ENCODE measurements around the gene SPAG8. TPM values are rescaled to one million over a fixed set of nuclear protein-coding genes. Genes with fewer than 3 reads are reported as not detected.

SPAG8 gene
- total and polyA plus RNA-seq, 9 of the 15 experiments (the other 6 are each of a cell fraction or from before 2014, with no cell fraction given) = 0.03 to 0.47 (median 0.21) TPM

DNA sequence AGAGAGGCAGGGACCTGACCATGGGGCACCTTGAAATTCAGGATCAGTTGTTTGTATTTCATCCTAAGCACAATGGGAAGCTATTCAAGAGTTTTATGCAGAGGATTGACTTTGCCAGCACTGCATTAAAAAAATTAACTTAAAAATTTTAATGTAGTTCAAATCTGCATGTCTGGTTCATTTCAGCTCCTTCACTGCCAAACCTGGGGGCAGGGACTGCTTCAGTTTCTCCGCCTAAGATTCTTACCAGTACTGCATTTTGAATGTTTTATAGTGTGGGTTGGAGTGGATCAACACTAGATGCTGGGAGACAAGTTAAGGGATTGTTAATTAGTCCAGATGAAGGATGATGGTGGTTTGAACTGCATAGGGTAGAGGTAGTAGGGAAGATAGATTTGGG is 42.3 kb downstream of the SPAG8 start:
- Histone ChIP-seq H3K4me2 (ENCODE audit: insufficient read depth, low read length) (no peak overlapping the region), H3K9ac (ENCODE audit: insufficient read depth in 1 of 2, low read depth in 2 of 2, low read length in 2 of 2) (no peak overlapping the region), H3K79me2 (ENCODE audit: control insufficient read depth, insufficient read depth, low read length) (peaks cover 14% of the 10 kb centered on the region), H2AFZ (ENCODE audit: low read depth, low read length) (no peak overlapping the region), H3K36me3 (ENCODE audit: control insufficient read depth, insufficient read depth, low read length) (0 out of 3 replicates have a peak, but pooled peaks cover 4% of the 10 kb centered on the region), H3K4me3 (no peak overlapping the region), H3K4me1 (replicated peaks in 1 of 2; ENCODE audit: control insufficient read depth in 2 of 2, insufficient read depth in 2 of 2, low read length in 2 of 2) (peaks cover 6 to 7% of the 10 kb centered on the region in 2 experiments; a peak in 3 of 5 replicates), H3K9me3 (replicated peaks; ENCODE audit: control insufficient read depth, insufficient read depth, low read depth, low read length) (no peaks in the 10 kb centered on the region), H3K9me1 (ENCODE audit: control insufficient read depth, insufficient read depth, low read length) (no peaks in the 10 kb centered on the region), H4K20me1 (replicated peaks; ENCODE audit: control insufficient read depth, insufficient read depth, low read length) (no peaks in the 10 kb centered on the region), H3K27ac (ENCODE audit: extremely low read depth, low read depth, low read length) (no peak overlapping the region), H3K27me3 (ENCODE audit: control insufficient read depth in 2 of 2, insufficient read depth in 2 of 2, low read length in 2 of 2) (no peaks in the 10 kb centered on the region)
- ATAC-seq = no peak
- BruUV-seq (replicated peaks) = no TSS peak
- ChIA-PET POLR2A (interaction anchor here (1.3 kb wide), 1 partner anchor 9 kb away, joined by 5 read pairs; no protein-coding TSS in a partner anchor), CTCF (ENCODE audit: low intra/inter-chr PET ratio) (no interaction called here)
- in situ Hi-C loops (cut with MboI) (no loop called here), intact Hi-C loops (cut with micrococcal nuclease) (no loop called here)
- TF ChIP-seq NR3C1 (CRISPR knock-in tag; IDR thresholded peaks at IDR 0.05) (no peak), C11orf30 (IDR thresholded peaks at IDR 0.05; ENCODE audit: low read depth) (no peak), STAT5A (IDR thresholded peaks at IDR 0.05; ENCODE audit: borderline replicate concordance, low read length) (no peak), RBBP5 (IDR thresholded peaks at IDR 0.05; ENCODE audit: borderline replicate concordance, insufficient read depth, low read length, poor library complexity, severe bottlenecking) (no peak), ZNF707 (CRISPR knock-in tag; conservative IDR thresholded peaks at IDR 0.05) (no peak), CHD1 (IDR thresholded peaks at IDR 0.05; ENCODE audit: low read length) (no peak)
- TF ChIP-seq, protein P1, sequence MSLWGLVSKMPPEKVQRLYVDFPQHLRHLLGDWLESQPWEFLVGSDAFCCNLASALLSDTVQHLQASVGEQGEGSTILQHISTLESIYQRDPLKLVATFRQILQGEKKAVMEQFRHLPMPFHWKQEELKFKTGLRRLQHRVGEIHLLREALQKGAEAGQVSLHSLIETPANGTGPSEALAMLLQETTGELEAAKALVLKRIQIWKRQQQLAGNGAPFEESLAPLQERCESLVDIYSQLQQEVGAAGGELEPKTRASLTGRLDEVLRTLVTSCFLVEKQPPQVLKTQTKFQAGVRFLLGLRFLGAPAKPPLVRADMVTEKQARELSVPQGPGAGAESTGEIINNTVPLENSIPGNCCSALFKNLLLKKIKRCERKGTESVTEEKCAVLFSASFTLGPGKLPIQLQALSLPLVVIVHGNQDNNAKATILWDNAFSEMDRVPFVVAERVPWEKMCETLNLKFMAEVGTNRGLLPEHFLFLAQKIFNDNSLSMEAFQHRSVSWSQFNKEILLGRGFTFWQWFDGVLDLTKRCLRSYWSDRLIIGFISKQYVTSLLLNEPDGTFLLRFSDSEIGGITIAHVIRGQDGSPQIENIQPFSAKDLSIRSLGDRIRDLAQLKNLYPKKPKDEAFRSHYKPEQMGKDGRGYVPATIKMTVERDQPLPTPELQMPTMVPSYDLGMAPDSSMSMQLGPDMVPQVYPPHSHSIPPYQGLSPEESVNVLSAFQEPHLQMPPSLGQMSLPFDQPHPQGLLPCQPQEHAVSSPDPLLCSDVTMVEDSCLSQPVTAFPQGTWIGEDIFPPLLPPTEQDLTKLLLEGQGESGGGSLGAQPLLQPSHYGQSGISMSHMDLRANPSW (CRISPR knock-in tag; IDR thresholded peaks at IDR 0.05) = no peak
- TF ChIP-seq, protein P2, sequence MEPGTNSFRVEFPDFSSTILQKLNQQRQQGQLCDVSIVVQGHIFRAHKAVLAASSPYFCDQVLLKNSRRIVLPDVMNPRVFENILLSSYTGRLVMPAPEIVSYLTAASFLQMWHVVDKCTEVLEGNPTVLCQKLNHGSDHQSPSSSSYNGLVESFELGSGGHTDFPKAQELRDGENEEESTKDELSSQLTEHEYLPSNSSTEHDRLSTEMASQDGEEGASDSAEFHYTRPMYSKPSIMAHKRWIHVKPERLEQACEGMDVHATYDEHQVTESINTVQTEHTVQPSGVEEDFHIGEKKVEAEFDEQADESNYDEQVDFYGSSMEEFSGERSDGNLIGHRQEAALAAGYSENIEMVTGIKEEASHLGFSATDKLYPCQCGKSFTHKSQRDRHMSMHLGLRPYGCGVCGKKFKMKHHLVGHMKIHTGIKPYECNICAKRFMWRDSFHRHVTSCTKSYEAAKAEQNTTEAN (CRISPR knock-in tag; IDR thresholded peaks at IDR 0.05) = no peak
- TF ChIP-seq, protein P3, sequence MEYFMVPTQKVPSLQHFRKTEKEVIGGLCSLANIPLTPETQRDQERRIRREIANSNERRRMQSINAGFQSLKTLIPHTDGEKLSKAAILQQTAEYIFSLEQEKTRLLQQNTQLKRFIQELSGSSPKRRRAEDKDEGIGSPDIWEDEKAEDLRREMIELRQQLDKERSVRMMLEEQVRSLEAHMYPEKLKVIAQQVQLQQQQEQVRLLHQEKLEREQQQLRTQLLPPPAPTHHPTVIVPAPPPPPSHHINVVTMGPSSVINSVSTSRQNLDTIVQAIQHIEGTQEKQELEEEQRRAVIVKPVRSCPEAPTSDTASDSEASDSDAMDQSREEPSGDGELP (CRISPR knock-in tag; IDR thresholded peaks at IDR 0.05; ENCODE audit: borderline replicate concordance) = no peak
- no peak for DNase-seq (ENCODE audit: extremely low read depth in 1 of 4, low spot score in 3 of 4)
- no peak for FAIRE-seq
- WGBS (ENCODE audit: insufficient coverage, low coverage, missing lambda C conversion rate) = 70% methylated on average over 1 of the region's 1 CpG

Data from K562 (cell line).